ENCODE data around the gene COL4A2.

DNA sequence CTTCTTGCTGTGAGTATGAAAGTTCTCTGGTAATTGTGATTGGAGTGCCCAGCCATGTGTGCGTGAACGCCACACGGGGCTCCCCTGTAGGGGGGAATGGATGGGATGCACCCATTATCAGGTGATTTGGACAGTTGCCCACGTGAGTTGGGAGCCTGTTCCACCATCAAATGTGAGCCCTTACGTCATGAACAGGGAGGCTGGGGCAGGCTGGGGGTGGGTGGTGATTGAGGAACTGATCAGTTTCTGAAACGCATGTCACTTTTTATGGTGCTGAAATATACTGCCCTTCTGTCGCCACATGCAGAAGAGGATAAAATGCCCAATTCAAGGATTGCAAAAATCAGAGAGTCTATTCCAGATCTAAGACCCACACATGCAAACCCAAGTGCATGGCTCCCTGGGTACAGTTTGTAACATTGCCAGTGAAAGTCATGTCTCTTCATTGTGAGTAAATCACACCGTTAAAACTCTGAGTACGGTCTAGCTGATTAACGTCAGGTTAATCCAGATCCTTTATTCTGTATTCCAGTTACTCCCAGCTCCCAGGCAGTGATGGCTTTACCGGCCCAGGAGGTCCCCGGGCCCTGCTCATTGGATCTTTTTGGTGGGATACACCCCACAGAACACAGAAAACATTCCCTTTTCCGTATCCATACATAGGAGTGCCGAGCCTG, 164.2 kb downstream of the COL4A2 start:
- TF ChIP-seq POLR2A (IDR thresholded peaks at IDR 0.05; ENCODE audit: low read depth) (no peak), EP300 (IDR thresholded peaks at IDR 0.05) (no peak), POLR2AphosphoS5 (IDR thresholded peaks at IDR 0.05) (no peak)
- TF ChIP-seq, protein P1, sequence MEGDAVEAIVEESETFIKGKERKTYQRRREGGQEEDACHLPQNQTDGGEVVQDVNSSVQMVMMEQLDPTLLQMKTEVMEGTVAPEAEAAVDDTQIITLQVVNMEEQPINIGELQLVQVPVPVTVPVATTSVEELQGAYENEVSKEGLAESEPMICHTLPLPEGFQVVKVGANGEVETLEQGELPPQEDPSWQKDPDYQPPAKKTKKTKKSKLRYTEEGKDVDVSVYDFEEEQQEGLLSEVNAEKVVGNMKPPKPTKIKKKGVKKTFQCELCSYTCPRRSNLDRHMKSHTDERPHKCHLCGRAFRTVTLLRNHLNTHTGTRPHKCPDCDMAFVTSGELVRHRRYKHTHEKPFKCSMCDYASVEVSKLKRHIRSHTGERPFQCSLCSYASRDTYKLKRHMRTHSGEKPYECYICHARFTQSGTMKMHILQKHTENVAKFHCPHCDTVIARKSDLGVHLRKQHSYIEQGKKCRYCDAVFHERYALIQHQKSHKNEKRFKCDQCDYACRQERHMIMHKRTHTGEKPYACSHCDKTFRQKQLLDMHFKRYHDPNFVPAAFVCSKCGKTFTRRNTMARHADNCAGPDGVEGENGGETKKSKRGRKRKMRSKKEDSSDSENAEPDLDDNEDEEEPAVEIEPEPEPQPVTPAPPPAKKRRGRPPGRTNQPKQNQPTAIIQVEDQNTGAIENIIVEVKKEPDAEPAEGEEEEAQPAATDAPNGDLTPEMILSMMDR (IDR thresholded peaks at IDR 0.05): no peak

Data from esophagus muscularis mucosa (tissue), 4 donors.